ENCODE data around the gene HPS5.

- TF ChIP-seq POLR2AphosphoS5 (IDR thresholded peaks at IDR 0.05), result no peak
- TF ChIP-seq, protein P1, sequence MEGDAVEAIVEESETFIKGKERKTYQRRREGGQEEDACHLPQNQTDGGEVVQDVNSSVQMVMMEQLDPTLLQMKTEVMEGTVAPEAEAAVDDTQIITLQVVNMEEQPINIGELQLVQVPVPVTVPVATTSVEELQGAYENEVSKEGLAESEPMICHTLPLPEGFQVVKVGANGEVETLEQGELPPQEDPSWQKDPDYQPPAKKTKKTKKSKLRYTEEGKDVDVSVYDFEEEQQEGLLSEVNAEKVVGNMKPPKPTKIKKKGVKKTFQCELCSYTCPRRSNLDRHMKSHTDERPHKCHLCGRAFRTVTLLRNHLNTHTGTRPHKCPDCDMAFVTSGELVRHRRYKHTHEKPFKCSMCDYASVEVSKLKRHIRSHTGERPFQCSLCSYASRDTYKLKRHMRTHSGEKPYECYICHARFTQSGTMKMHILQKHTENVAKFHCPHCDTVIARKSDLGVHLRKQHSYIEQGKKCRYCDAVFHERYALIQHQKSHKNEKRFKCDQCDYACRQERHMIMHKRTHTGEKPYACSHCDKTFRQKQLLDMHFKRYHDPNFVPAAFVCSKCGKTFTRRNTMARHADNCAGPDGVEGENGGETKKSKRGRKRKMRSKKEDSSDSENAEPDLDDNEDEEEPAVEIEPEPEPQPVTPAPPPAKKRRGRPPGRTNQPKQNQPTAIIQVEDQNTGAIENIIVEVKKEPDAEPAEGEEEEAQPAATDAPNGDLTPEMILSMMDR (IDR thresholded peaks at IDR 0.05), result no peak
These were observed 60.2 kb downstream of the HPS5 start for GRCh38 chr11:18261721-18262120.

Measured in breast epithelium (tissue), 3 donors.